HepG2 (cell line): ENCODE data around the gene ZNF888. TPM values are rescaled to one million over a fixed set of nuclear protein-coding genes. Genes with fewer than 3 reads are reported as not detected.

ENCODE experiments used
- ATAC-seq: fragments of 200-7000 bp; cut with Tn5 transposase; 3 replicates; pipeline ENCODE4 v1.9.1; 2020; ENCODE audit warnings: mild to moderate bottlenecking, moderate library complexity
- BruUV-seq: library from RNA; stranded (reverse); fragments of 400-500 nt; replicated peaks from 2 replicates; lab custom pipeline; 2021; lab: Mats Ljungman, UMichigan
- CTCF ChIA-PET: fragments of 300-600 bp; formaldehyde crosslinking; extraction: SDS; loops from one replicate; lab custom pipeline; 2021; ENCODE audit warnings: low total read pairs, inconsistent platforms, low intra/inter-chr PET ratio; lab: Yijun Ruan, JAX
- POLR2A ChIA-PET: fragments of 350-600 bp; sonication (Branson Sonifier 250); formaldehyde crosslinking; loops from one replicate; lab custom pipeline; 2020; ENCODE audit warnings: antibody characterized with exemption, inconsistent platforms; lab: Yijun Ruan, JAX
- DNase-seq: peaks from one replicate; pipeline ENCODE4 v3.0.0-alpha.2; 2015; ENCODE audit warnings: low spot score
- FAIRE-seq: peaks from 3 replicates; lab custom pipeline; 2011; peaks lifted over from hg19 to GRCh38; lab: Jason Lieb, UNC
- H2AFZ ChIP-seq: one replicate; pipeline ENCODE4 v1.6.1; 2011; ENCODE audit warnings: low read length, inconsistent platforms
- H3K27ac ChIP-seq: fragments of 300-600 bp; 3 replicates; pipeline ENCODE4 v1.8.0; 2011; ENCODE audit warnings: mixed run types, mild to moderate bottlenecking, mixed read lengths, low read length, inconsistent platforms; ENCODE audit not compliant: insufficient read depth; ENCODE audit errors: extremely low read length
- H3K27me3 ChIP-seq, 2 experiments: fragments of 200-600 bp in 1 of 2; 2 replicates in 1 of 2; 3 replicates in 1 of 2; pipeline versions ENCODE4 v1.6.0 to v1.8.0; 2011; ENCODE audit warnings: low read length in 2 of 2, mild to moderate bottlenecking in 2 of 2, moderate library complexity in 2 of 2, inconsistent platforms in 1 of 2; ENCODE audit not compliant: insufficient read depth in 2 of 2, control insufficient read depth in 1 of 2
- H3K36me3 ChIP-seq, 2 experiments: fragments of 200-600 bp in 1 of 2; replicated peaks in 1 of 2; 2 replicates in 1 of 2; 3 replicates in 1 of 2; pipeline versions ENCODE4 v1.5.1 to v1.8.0; 2011; ENCODE audit warnings: low read length in 2 of 2, inconsistent platforms in 1 of 2; ENCODE audit not compliant: insufficient read depth in 2 of 2, control insufficient read depth in 1 of 2
- H3K4me1 ChIP-seq: 2 replicates; pipeline ENCODE4 v1.5.1; 2012; ENCODE audit warnings: low read length, inconsistent platforms; ENCODE audit not compliant: insufficient read depth
- H3K4me2 ChIP-seq: 2 replicates; pipeline ENCODE4 v1.6.0; 2011; ENCODE audit warnings: low read depth, low read length, inconsistent platforms
- H3K4me3 ChIP-seq, 3 experiments: fragments of 200-600 bp in 1 of 3; sonication (generic), shearing (Covaris generic) in 1 of 3; replicated peaks in 1 of 3; 2 replicates each; pipeline ENCODE4 v1.5.1; 2011 to 2016; ENCODE audit warnings: low read length in 3 of 3, inconsistent platforms in 2 of 3, low read depth in 2 of 3, mild to moderate bottlenecking in 2 of 3, control low read depth in 1 of 3, mixed read lengths in 1 of 3; ENCODE audit not compliant: insufficient read depth in 1 of 3
- H3K79me2 ChIP-seq: one replicate; pipeline ENCODE4 v1.6.1; 2011; ENCODE audit warnings: low read length, inconsistent platforms; ENCODE audit not compliant: insufficient read depth
- H3K9ac ChIP-seq: 2 replicates; pipeline ENCODE4 v1.6.0; 2011; ENCODE audit warnings: mild to moderate bottlenecking, low read depth, low read length, inconsistent platforms; ENCODE audit not compliant: insufficient read depth
- H3K9me3 ChIP-seq: 2 replicates; pipeline ENCODE4 v1.5.1; 2012; ENCODE audit warnings: mild to moderate bottlenecking, low read length
- H4K20me1 ChIP-seq: 2 replicates; pipeline ENCODE4 v1.6.0; 2011; ENCODE audit warnings: inconsistent platforms, mild to moderate bottlenecking, low read length, moderate library complexity; ENCODE audit not compliant: insufficient read depth
- BRD4 ChIP-seq: sonication (generic); formaldehyde crosslinking; IDR thresholded peaks from 2 replicates; pipeline ENCODE4 v1.4.0; 2020; ENCODE audit warnings: missing genetic modification reagents
- GATAD2A ChIP-seq: IDR thresholded peaks from 2 replicates; pipeline ENCODE4 v1.6.1; 2016
- HOXA9 ChIP-seq: sonication (generic); formaldehyde crosslinking; IDR thresholded peaks from 2 replicates; pipeline ENCODE4 v1.8.1; 2022; ENCODE audit warnings: missing genetic modification reagents, mild to moderate bottlenecking, moderate library complexity, borderline replicate concordance
- KDM5B ChIP-seq: sonication (generic); formaldehyde crosslinking; IDR thresholded peaks from 2 replicates; pipeline ENCODE4 v1.4.0; 2020; ENCODE audit warnings: missing genetic modification reagents, mild to moderate bottlenecking, borderline replicate concordance
- KLF6 ChIP-seq: IDR thresholded peaks from 2 replicates; pipeline ENCODE4 v1.8.0; 2016; ENCODE audit warnings: missing biosample characterization, missing genetic modification reagents
- PAXIP1 ChIP-seq: sonication (generic); formaldehyde crosslinking; conservative IDR thresholded peaks from 2 replicates; pipeline ENCODE4 v1.4.0; 2020; ENCODE audit warnings: mild to moderate bottlenecking, missing genetic modification reagents, moderate library complexity
- PLRG1 ChIP-seq: fragments of 450-650 bp; conservative IDR thresholded peaks from 2 replicates; pipeline ENCODE4 v1.6.1; 2016
- PRPF4 ChIP-seq: fragments of 200-400 bp; formaldehyde crosslinking; IDR thresholded peaks from 2 replicates; pipeline ENCODE4 v1.6.1; 2016; ENCODE audit warnings: low read length, low read depth; ENCODE audit not compliant: poor library complexity, severe bottlenecking
- RAD21 ChIP-seq: fragments of 450-650 bp; formaldehyde crosslinking; IDR thresholded peaks from 2 replicates; pipeline ENCODE4 v1.5.0; 2020; ENCODE audit warnings: mild to moderate bottlenecking
- TARDBP ChIP-seq: sonication (generic); formaldehyde crosslinking; IDR thresholded peaks from 2 replicates; pipeline ENCODE4 v1.8.0; 2022; ENCODE audit warnings: mild to moderate bottlenecking, missing genetic modification reagents
- TBP ChIP-seq: sonication (generic); formaldehyde crosslinking; IDR thresholded peaks from 2 replicates; pipeline ENCODE4 v1.5.0; 2020; ENCODE audit warnings: missing genetic modification reagents
- ZNF737 ChIP-seq: sonication (generic); formaldehyde crosslinking; IDR thresholded peaks from 2 replicates; pipeline ENCODE4 v1.5.0; 2020; ENCODE audit warnings: missing genetic modification reagents, mild to moderate bottlenecking, borderline replicate concordance
- ZZZ3 ChIP-seq: sonication (generic); formaldehyde crosslinking; IDR thresholded peaks from 2 replicates; pipeline ENCODE4 v1.4.0; 2020; ENCODE audit warnings: missing genetic modification reagents, mild to moderate bottlenecking, borderline replicate concordance
- WGBS: methylation state at CpG from one replicate; pipeline ENCODE4 v1.1.6; 2017; ENCODE audit warnings: low lambda C conversion rate; 5-methylcytosine and 5-hydroxymethylcytosine counted together
- in situ Hi-C: cut with HindIII; loops from 2 replicates; pipeline ENCODE4 v1.10.0; 2017; ENCODE audit warnings: low pct_unique_long_range_greater_than_20kb; ENCODE audit not compliant: extremely low pct_ligation_motif_present
- intact Hi-C: fragments of 100-400 bp; cut with micrococcal nuclease; formaldehyde crosslinking; loops from one replicate; pipeline ENCODE4 v1.10.0; 2022; ENCODE audit not compliant: unreplicated experiment
- polyA plus RNA-seq, 8 experiments: library from polyadenylated mRNA; depleted of rRNA in 3 of 8; stranded (reverse) in 7 of 8; unstranded in 1 of 8; fragments of >200 nt; fragmentation: Illumina TruSeq in 4 of 8; extraction: Trizol in 4 of 8; gene quantifications; 2 replicates each; pipeline versions ENCODE4 v1.2.1 to v1.2.3, GENCODE V29; 2011 to 2016; ENCODE audit warnings: low read depth in 4 of 8, missing spikeins in 1 of 8, mixed read lengths in 1 of 8; ENCODE audit not compliant: insufficient read depth in 1 of 8
- total RNA-seq, 5 experiments: library from RNA; depleted of rRNA; stranded (reverse); fragments of >200 nt; fragmentation: Illumina TruSeq; extraction: Trizol; gene quantifications; 2 replicates each; pipeline ENCODE4 v1.2.3, GENCODE V29; 2016; ENCODE audit warnings: low read depth in 1 of 5

The ZNF888 gene
- total and polyA plus RNA-seq, 2 of the 13 experiments (the other 11 are each of a cell fraction or from before 2014, with no cell fraction given): 1.7 to 7.6 TPM

GRCh38 chr19:52938761-52939160, 15.5 kb upstream of the ZNF888 start:
- Histone ChIP-seq H4K20me1 (no peaks in the 10 kb centered on the region), H3K9me3 (no peaks in the 10 kb centered on the region), H3K4me1 (peaks cover 39% of the 10 kb centered on the region), H3K36me3 (no peaks in the 10 kb centered on the region; a peak in 1 of 5 replicates), H3K4me2 (no peak overlapping the region), H3K4me3 (no peak overlapping the region), H2AFZ (no peak overlapping the region), H3K9ac (no peak overlapping the region), H3K27me3 (no peaks in the 10 kb centered on the region; a peak in 1 of 5 replicates), H3K79me2 (peaks cover 8% of the 10 kb centered on the region), H3K27ac (no peak overlapping the region)
- in situ Hi-C loops (no loop called here), intact Hi-C loops (no loop called here)
- CTCF ChIA-PET: no interaction called here
- 97% methylated on average over 5 of the region's 5 CpGs for WGBS
- ATAC-seq: no peak
- DNase-seq: no peak
- no TSS peak for BruUV-seq
- TF ChIP-seq PRPF4 (no peak), ZZZ3 (CRISPR knock-in tag) (no peak), PLRG1 (no peak)
- POLR2A ChIA-PET: interaction anchor here (0.7 kb wide), 1 partner anchor 1252 kb away, joined by 4 read pairs; no protein-coding TSS in a partner anchor
- FAIRE-seq: no peak

GRCh38 chr19:52936954-52937325, 13.7 kb upstream of the ZNF888 start:
- ChIA-PET CTCF (no interaction called here), POLR2A (no interaction called here)
- no peak overlapping the region for H3K27ac ChIP-seq
- no peak for FAIRE-seq
- H3K79me2 ChIP-seq: peaks cover 5% of the 10 kb centered on the region
- no peak for TF ChIP-seq BRD4 (CRISPR knock-in tag)
- TF ChIP-seq GATAD2A (CRISPR knock-in tag): no peak
- TF ChIP-seq PAXIP1 (CRISPR knock-in tag): no peak
- TF ChIP-seq ZNF737 (CRISPR knock-in tag): no peak
- TF ChIP-seq RAD21: no peak
- TF ChIP-seq HOXA9 (CRISPR knock-in tag): no peak
- no peak for TF ChIP-seq TARDBP (CRISPR knock-in tag)
- TF ChIP-seq PRPF4: no peak
- no peak for TF ChIP-seq TBP (CRISPR knock-in tag)
- no peak for TF ChIP-seq KDM5B (CRISPR knock-in tag)
- no peak for TF ChIP-seq KLF6 (CRISPR knock-in tag)
- in situ Hi-C loops: no loop called here
- H3K4me1 ChIP-seq: peaks cover 32% of the 10 kb centered on the region
- H3K27me3 ChIP-seq: no peaks in the 10 kb centered on the region; a peak in 1 of 5 replicates
- no peak overlapping the region for H2AFZ ChIP-seq
- no peaks in the 10 kb centered on the region for H4K20me1 ChIP-seq
- H3K9ac ChIP-seq: no peak overlapping the region
- H3K4me3 ChIP-seq: no peak overlapping the region
- intact Hi-C loops: no loop called here
- no peak for DNase-seq
- H3K36me3 ChIP-seq: no peaks in the 10 kb centered on the region; a peak in 1 of 5 replicates
- 91% methylated on average over 7 of the region's 7 CpGs for WGBS
- no TSS peak for BruUV-seq
- ATAC-seq: no peak
- H3K4me2 ChIP-seq: no peak overlapping the region
- no peaks in the 10 kb centered on the region for H3K9me3 ChIP-seq
